ENCODE data around the gene DPYSL4. TPM values are rescaled to one million over a fixed set of nuclear protein-coding genes. Genes with fewer than 3 reads are reported as not detected.

DPYSL4 gene
- total and polyA plus RNA-seq, 2 experiments from 2014 or later, result 2.1 TPM

GRCh38 chr10:132139526-132139925 is 47.2 kb upstream of the DPYSL4 start:
- Histone ChIP-seq H3K27ac (no peak overlapping the region), H3K4me3 (no peak overlapping the region), H3K27me3 (replicated peaks; ENCODE audit: insufficient read depth) (no peaks in the 10 kb centered on the region; the same call in 1 of the 2 replicates), H3K79me2 (ENCODE audit: insufficient read depth) (no peaks in the 10 kb centered on the region), H3F3A (ENCODE audit: insufficient read depth) (no peaks in the 10 kb centered on the region), H3K9me3 (ENCODE audit: low read depth) (no peaks in the 10 kb centered on the region), H4K20me1 (ENCODE audit: insufficient read depth) (no peaks in the 10 kb centered on the region), H3K4me2 (ENCODE audit: unreplicated experiment) (no peak overlapping the region), H3K36me3 (ENCODE audit: low read depth) (no peaks in the 10 kb centered on the region), H3K4me1 (ENCODE audit: insufficient read depth) (no peaks in the 10 kb centered on the region), H3K9me2 (ENCODE audit: insufficient read depth) (no peaks in the 10 kb centered on the region), H2AFZ (no peak overlapping the region), H3K9ac (no peak overlapping the region)
- no peak for DNase-seq
- 68 to 76% methylated on average over 10 of the region's 10 CpGs for WGBS, 2 experiments (ENCODE audit: low coverage in 1 of 2, low lambda C conversion rate in 2 of 2, missing lambda C conversion rate in 2 of 2)
- no peak for TF ChIP-seq EZH2phosphoT487 (IDR thresholded peaks at IDR 0.05; ENCODE audit: insufficient read depth, low read depth)
- TF ChIP-seq EZH2 (IDR thresholded peaks at IDR 0.05; ENCODE audit: insufficient read depth, poor library complexity, severe bottlenecking), result no peak
- in situ Hi-C loops (cut with MboI), result loop anchor here (25.0 kb wide), 1 partner anchor 252 kb away; no protein-coding TSS in a partner anchor

- DNase-seq, result no peak
- Histone ChIP-seq H3K27me3 (replicated peaks; ENCODE audit: insufficient read depth) (no peaks in the 10 kb centered on the region; the same call in 1 of the 2 replicates), H2AFZ (no peak overlapping the region), H3K9me2 (ENCODE audit: insufficient read depth) (no peaks in the 10 kb centered on the region), H3K9me3 (ENCODE audit: low read depth) (no peaks in the 10 kb centered on the region), H3K4me2 (ENCODE audit: unreplicated experiment) (no peak overlapping the region), H3K4me1 (ENCODE audit: insufficient read depth) (no peaks in the 10 kb centered on the region), H3K9ac (no peak overlapping the region), H3K36me3 (ENCODE audit: low read depth) (no peaks in the 10 kb centered on the region), H3K4me3 (no peak overlapping the region), H3K27ac (no peak overlapping the region), H4K20me1 (ENCODE audit: insufficient read depth) (no peaks in the 10 kb centered on the region), H3K79me2 (ENCODE audit: insufficient read depth) (no peaks in the 10 kb centered on the region), H3F3A (ENCODE audit: insufficient read depth) (no peaks in the 10 kb centered on the region)
- in situ Hi-C loops (cut with MboI), result loop anchor here (25.0 kb wide), 1 partner anchor 253 kb away; no protein-coding TSS in a partner anchor
- WGBS, 2 experiments (ENCODE audit: low coverage in 1 of 2, low lambda C conversion rate in 2 of 2, missing lambda C conversion rate in 2 of 2), result 76 to 81% methylated on average over 33 to 36 of the region's 42 CpGs
- TF ChIP-seq EZH2phosphoT487 (IDR thresholded peaks at IDR 0.05; ENCODE audit: insufficient read depth, low read depth), result no peak
- TF ChIP-seq EZH2 (IDR thresholded peaks at IDR 0.05; ENCODE audit: insufficient read depth, poor library complexity, severe bottlenecking), result no peak
Observed at GRCh38 chr10:132140167-132140925, 46.4 kb upstream of the DPYSL4 start.

- in situ Hi-C loops (cut with MboI), result loop anchor here (25.0 kb wide), 1 partner anchor 254 kb away; no protein-coding TSS in a partner anchor
- no peaks in the 10 kb centered on the region for H4K20me1 ChIP-seq (ENCODE audit: insufficient read depth)
- H3K36me3 ChIP-seq (ENCODE audit: low read depth), result no peaks in the 10 kb centered on the region
- H3F3A ChIP-seq (ENCODE audit: insufficient read depth), result no peaks in the 10 kb centered on the region
- H2AFZ ChIP-seq, result no peak overlapping the region
- H3K27ac ChIP-seq, result no peak overlapping the region
- DNase-seq, result no peak
- no peaks in the 10 kb centered on the region for H3K79me2 ChIP-seq (ENCODE audit: insufficient read depth)
- no peak for TF ChIP-seq EZH2phosphoT487 (IDR thresholded peaks at IDR 0.05; ENCODE audit: insufficient read depth, low read depth)
- no peak for TF ChIP-seq EZH2 (IDR thresholded peaks at IDR 0.05; ENCODE audit: insufficient read depth, poor library complexity, severe bottlenecking)
- H3K4me3 ChIP-seq, result no peak overlapping the region
- no peaks in the 10 kb centered on the region for H3K9me2 ChIP-seq (ENCODE audit: insufficient read depth)
- 32 to 55% methylated on average over 6 to 7 of the region's 7 CpGs for WGBS, 2 experiments (ENCODE audit: low coverage in 1 of 2, low lambda C conversion rate in 2 of 2, missing lambda C conversion rate in 2 of 2)
- no peaks in the 10 kb centered on the region; the same call in 1 of the 2 replicates for H3K27me3 ChIP-seq (replicated peaks; ENCODE audit: insufficient read depth)
- H3K9ac ChIP-seq, result no peak overlapping the region
- no peaks in the 10 kb centered on the region for H3K4me1 ChIP-seq (ENCODE audit: insufficient read depth)
- no peak overlapping the region for H3K4me2 ChIP-seq (ENCODE audit: unreplicated experiment)
- no peaks in the 10 kb centered on the region for H3K9me3 ChIP-seq (ENCODE audit: low read depth)
Observed at GRCh38 chr10:132141076-132141475, 45.7 kb upstream of the DPYSL4 start.

GRCh38 chr10:132141526-132142395 is 45.0 kb upstream of the DPYSL4 start:
- no peak overlapping the region for H3K9ac ChIP-seq
- H3F3A ChIP-seq (ENCODE audit: insufficient read depth), result no peaks in the 10 kb centered on the region
- H3K79me2 ChIP-seq (ENCODE audit: insufficient read depth), result no peaks in the 10 kb centered on the region
- no peaks in the 10 kb centered on the region; the same call in 1 of the 2 replicates for H3K27me3 ChIP-seq (replicated peaks; ENCODE audit: insufficient read depth)
- DNase-seq, result no peak
- H3K36me3 ChIP-seq (ENCODE audit: low read depth), result no peaks in the 10 kb centered on the region
- H3K9me2 ChIP-seq (ENCODE audit: insufficient read depth), result no peaks in the 10 kb centered on the region
- TF ChIP-seq EZH2 (IDR thresholded peaks at IDR 0.05; ENCODE audit: insufficient read depth, poor library complexity, severe bottlenecking), result no peak
- no peak for TF ChIP-seq EZH2phosphoT487 (IDR thresholded peaks at IDR 0.05; ENCODE audit: insufficient read depth, low read depth)
- H4K20me1 ChIP-seq (ENCODE audit: insufficient read depth), result no peaks in the 10 kb centered on the region
- H3K4me1 ChIP-seq (ENCODE audit: insufficient read depth), result no peaks in the 10 kb centered on the region
- in situ Hi-C loops (cut with MboI), result loop anchor here (25.0 kb wide), 1 partner anchor 254 kb away; no protein-coding TSS in a partner anchor
- WGBS, 2 experiments (ENCODE audit: low coverage in 1 of 2, low lambda C conversion rate in 2 of 2, missing lambda C conversion rate in 2 of 2), result 70 to 71% methylated on average over 21 to 32 of the region's 32 CpGs
- no peaks in the 10 kb centered on the region for H3K9me3 ChIP-seq (ENCODE audit: low read depth)
- H3K27ac ChIP-seq, result no peak overlapping the region
- H3K4me2 ChIP-seq (ENCODE audit: unreplicated experiment), result no peak overlapping the region
- no peak overlapping the region for H2AFZ ChIP-seq
- H3K4me3 ChIP-seq, result no peak overlapping the region

All from GM23248 (cell line).